ENCODE results near the gene LRRC51.

DNA sequence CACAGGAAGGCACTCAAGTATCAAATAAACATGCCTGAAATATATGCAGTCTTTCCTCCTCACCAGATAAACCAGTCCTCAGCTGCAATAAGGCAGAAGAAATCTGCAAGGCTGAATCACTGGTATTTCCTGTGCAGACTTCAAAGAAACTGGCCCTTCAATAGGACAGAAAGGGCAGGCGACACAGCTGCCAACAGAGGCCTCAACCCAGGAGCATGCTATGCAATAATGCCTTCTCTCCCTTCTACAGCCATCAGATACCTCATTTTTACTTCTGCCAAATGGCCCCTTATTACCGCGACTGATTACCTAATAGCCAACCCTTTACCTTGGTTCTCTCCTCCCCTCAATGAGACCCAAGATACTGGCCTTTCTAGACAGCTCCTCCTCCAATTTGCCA, 8.3 kb upstream of the LRRC51 start:
- TF ChIP-seq POLR2A (IDR thresholded peaks at IDR 0.05; ENCODE audit: low read length) (no peak), GATA1 (IDR thresholded peaks at IDR 0.05; ENCODE audit: low read depth, low read length) (no peak)

Measured in erythroblast (primary cell).